ENCODE data around the gene MSANTD2. TPM values are rescaled to one million over a fixed set of nuclear protein-coding genes. Genes with fewer than 3 reads are reported as not detected.
A peak's percentile ranks its signal among the peaks of the same experiment; 100 is the strongest.

The MSANTD2 gene
- polyA plus RNA-seq, 3 donors = 1.2 to 5.8 (median 1.8) TPM

- Mint-ChIP-seq H3K27ac (no peak overlapping the region), H3K4me3 (no peak overlapping the region), H3K36me3 (no peaks in the 10 kb centered on the region), H3K27me3 (ENCODE audit: low read depth in 3 of 3) (peaks cover 0 to under 1% (median 0%) of the 10 kb centered on the region in 3 donors), H3K4me1 (peaks cover 78% of the 10 kb centered on the region), H3K9me3 (no peaks in the 10 kb centered on the region)
- H3K27me3 ChIP-seq (ENCODE audit: control insufficient read depth in 2 of 2, insufficient read depth in 2 of 2, low read length in 2 of 2) = no peaks in the 10 kb centered on the region
- intact Hi-C loops (cut with micrococcal nuclease) = no loop called here
- H3K4me1 ChIP-seq (ENCODE audit: control insufficient read depth in 1 of 2, insufficient read depth in 2 of 2, low read length in 2 of 2) = peaks cover 79 to 80% of the 10 kb centered on the region in 2 donors
- WGBS (ENCODE audit: insufficient coverage) = no CpG with 5 or more reads among the region's 2 CpGs
- no peak overlapping the region for H3K4me3 ChIP-seq (replicated peaks in 1 of 3; ENCODE audit: low read depth in 2 of 3, low read length in 3 of 3)
- no peaks in the 10 kb centered on the region for H3K9me3 ChIP-seq (replicated peaks in 1 of 2; ENCODE audit: control insufficient read depth in 1 of 2, insufficient read depth in 1 of 2, low read length in 2 of 2)
- no peak for DNase-seq
- no peaks in the 10 kb centered on the region for H3K36me3 ChIP-seq (replicated peaks in 1 of 2; ENCODE audit: control insufficient read depth in 1 of 2, insufficient read depth in 2 of 2, low read length in 2 of 2)
- no peak overlapping the region for H2AFZ ChIP-seq (ENCODE audit: insufficient read depth, low read depth, low read length, poor library complexity, severe bottlenecking)
- no peak for TF ChIP-seq CTCF (IDR thresholded peaks at IDR 0.05)
- no peak overlapping the region for H3K27ac ChIP-seq (ENCODE audit: low read depth in 1 of 2, low read length in 2 of 2)
- H3K9ac ChIP-seq (ENCODE audit: insufficient read depth, low read length, poor library complexity, severe bottlenecking) = no peak overlapping the region
- no peaks in the 10 kb centered on the region for H3K79me2 ChIP-seq (ENCODE audit: insufficient read depth, low read length)
- H3K4me2 ChIP-seq (replicated peaks; ENCODE audit: extremely low read depth, low read length, poor library complexity, severe bottlenecking) = no peak overlapping the region
- H4K20me1 ChIP-seq (ENCODE audit: insufficient read depth, low read length) = no peaks in the 10 kb centered on the region
Measured at GRCh38 chr11:124728134-124728533, 72.1 kb downstream of the MSANTD2 start.

- no peak for TF ChIP-seq CTCF (IDR thresholded peaks at IDR 0.05)
- Histone ChIP-seq H2AFZ (ENCODE audit: insufficient read depth, low read depth, low read length, poor library complexity, severe bottlenecking) (no peak overlapping the region), H3K9me3 (replicated peaks in 1 of 2; ENCODE audit: control insufficient read depth in 1 of 2, insufficient read depth in 1 of 2, low read length in 2 of 2) (no peaks in the 10 kb centered on the region), H3K36me3 (replicated peaks in 1 of 2; ENCODE audit: control insufficient read depth in 1 of 2, insufficient read depth in 2 of 2, low read length in 2 of 2) (no peaks in the 10 kb centered on the region), H3K27ac (ENCODE audit: low read depth in 1 of 2, low read length in 2 of 2) (no peak overlapping the region), H4K20me1 (ENCODE audit: insufficient read depth, low read length) (no peaks in the 10 kb centered on the region), H3K4me3 (replicated peaks in 1 of 3; ENCODE audit: low read depth in 2 of 3, low read length in 3 of 3) (no peak overlapping the region), H3K4me2 (replicated peaks; ENCODE audit: extremely low read depth, low read length, poor library complexity, severe bottlenecking) (no peak overlapping the region), H3K9ac (ENCODE audit: insufficient read depth, low read length, poor library complexity, severe bottlenecking) (no peak overlapping the region), H3K4me1 (ENCODE audit: control insufficient read depth in 1 of 2, insufficient read depth in 2 of 2, low read length in 2 of 2) (peaks cover 73% of the 10 kb centered on the region in 2 donors), H3K27me3 (ENCODE audit: control insufficient read depth in 2 of 2, insufficient read depth in 2 of 2, low read length in 2 of 2) (no peaks in the 10 kb centered on the region), H3K79me2 (ENCODE audit: insufficient read depth, low read length) (no peaks in the 10 kb centered on the region)
- Mint-ChIP-seq H3K36me3 (no peaks in the 10 kb centered on the region), H3K9me3 (no peaks in the 10 kb centered on the region), H3K4me1 (peaks cover 74% of the 10 kb centered on the region), H3K4me3 (no peak overlapping the region), H3K27me3 (ENCODE audit: low read depth in 3 of 3) (peaks cover 0 to 6% (median 3%) of the 10 kb centered on the region in 3 donors), H3K27ac (peak overlapping the region in 1 of 7 donors; percentile 22)
- DNase-seq = peak in 1 of 3 donors; percentile 26
- intact Hi-C loops (cut with micrococcal nuclease) = no loop called here
- WGBS (ENCODE audit: insufficient coverage) = 61% methylated on average over 3 of the region's 4 CpGs
Measured at GRCh38 chr11:124727474-124727873, 72.7 kb downstream of the MSANTD2 start.
